GM12892 (cell line): ENCODE results near the gene ATP10A.

Experiments
- DNase-seq: peaks from one replicate; pipeline ENCODE4 v3.0.0; 2011; ENCODE audit not compliant: insufficient read length
- FAIRE-seq: peaks from 2 replicates; lab custom pipeline; 2011; peaks lifted over from hg19 to GRCh38; lab: Jason Lieb, UNC
- POLR2A ChIP-seq: IDR thresholded peaks from 2 replicates; pipeline ENCODE4 v1.6.1; 2011; ENCODE audit warnings: low read depth, low read length, control low read depth
- POLR2AphosphoS5 ChIP-seq: IDR thresholded peaks from 2 replicates; pipeline ENCODE4 v1.6.1; 2011; ENCODE audit warnings: low read depth, low read length, control low read depth
- TAF1 ChIP-seq: IDR thresholded peaks from 2 replicates; pipeline ENCODE4 v1.6.1; 2011; ENCODE audit warnings: low read depth, mild to moderate bottlenecking, control low read depth, low read length, borderline replicate concordance

Gene ATP10A

DNA sequence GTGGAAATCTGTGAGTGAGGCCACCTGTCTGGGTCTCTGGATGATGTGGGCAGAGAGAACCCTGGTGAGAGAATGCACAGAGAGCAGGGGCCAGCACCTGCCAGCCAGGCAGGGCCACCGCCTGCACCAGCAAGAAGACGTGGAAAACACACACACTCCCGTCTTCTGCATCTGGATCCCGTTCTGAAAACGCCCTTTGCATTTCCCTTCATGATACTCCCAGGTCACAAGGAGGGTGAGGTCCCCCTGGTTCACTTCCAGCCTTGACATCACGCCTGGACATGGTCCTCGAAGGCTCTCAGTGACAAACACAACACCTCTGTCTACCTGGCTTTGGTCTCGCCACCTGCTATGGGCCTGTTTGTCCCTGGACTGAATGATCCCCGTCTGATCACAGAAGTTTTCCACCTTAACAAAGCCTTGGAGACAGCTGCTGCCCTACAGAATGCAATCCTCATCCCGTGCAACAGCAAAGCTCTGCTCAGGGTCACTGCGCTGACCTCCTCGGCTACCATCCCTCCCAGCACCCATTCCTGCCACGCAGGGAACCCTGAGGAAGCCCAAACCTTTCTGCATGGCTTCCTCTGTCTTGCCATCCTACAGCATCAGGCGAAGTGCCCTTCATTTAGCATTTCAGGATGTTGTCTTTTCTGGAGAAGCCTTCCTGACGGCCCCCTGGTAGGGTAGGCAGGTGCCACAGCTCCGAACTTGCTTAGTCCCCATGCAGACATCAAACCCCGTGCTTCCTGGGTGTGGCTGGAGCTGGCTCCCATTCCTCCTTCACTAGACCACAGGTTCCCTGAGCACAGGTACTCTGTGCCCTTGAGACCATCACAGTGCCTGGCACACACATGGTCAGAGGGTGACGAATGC is 122.5 kb downstream of the ATP10A start:
- TF ChIP-seq POLR2A: no peak
- TF ChIP-seq TAF1: no peak
- TF ChIP-seq POLR2AphosphoS5: no peak
- FAIRE-seq: no peak
- DNase-seq: no peak

DNA sequence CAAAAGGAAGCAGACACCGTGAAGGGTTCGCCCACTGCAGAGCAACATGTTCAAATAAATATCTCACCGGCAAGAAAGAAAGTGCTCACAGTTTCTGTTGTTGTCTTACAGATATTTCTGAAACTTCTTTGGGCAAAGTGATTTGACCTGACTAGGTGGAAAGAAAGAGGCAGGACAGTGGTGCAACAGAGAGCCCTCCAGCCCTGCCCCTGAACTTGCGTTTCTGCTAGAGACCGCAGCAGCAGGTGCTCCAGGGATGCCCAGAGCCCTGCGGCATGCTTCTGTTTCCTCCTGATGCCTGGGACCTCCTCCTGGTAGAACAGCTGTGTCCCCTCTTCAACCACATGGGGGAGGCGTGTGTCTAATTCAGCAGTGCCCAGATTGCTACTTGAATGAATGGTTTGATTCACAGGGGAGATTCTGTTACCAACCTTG is 123.4 kb downstream of the ATP10A start:
- TF ChIP-seq TAF1 (no peak), POLR2AphosphoS5 (no peak), POLR2A (no peak)
- FAIRE-seq: no peak
- DNase-seq: no peak

- DNase-seq (no peak), FAIRE-seq (no peak)
- TF ChIP-seq TAF1 (no peak), POLR2AphosphoS5 (no peak), POLR2A (no peak)
Observed at GRCh38 chr15:25738171-25738965, 124.8 kb downstream of the ATP10A start.

DNA sequence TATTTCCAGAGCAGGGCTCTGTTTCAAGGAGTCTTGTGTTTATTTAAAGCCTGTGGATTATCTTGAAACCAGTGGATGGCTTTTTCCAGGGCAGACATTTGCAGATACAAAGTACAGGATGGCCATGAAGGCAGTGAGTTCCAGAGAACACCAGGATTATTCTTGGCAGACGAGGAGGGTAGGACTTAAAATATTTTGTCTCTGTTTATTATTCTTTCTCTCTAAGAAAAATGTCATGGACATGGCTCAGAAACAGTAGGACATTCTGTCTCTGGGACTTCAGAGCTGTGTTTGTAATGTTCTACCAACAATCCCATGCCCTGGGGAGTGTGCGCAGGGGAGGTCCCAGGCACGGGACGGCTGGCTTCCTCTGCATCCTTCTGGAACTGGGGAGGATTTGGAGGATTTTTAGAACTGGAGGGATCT is 125.9 kb downstream of the ATP10A start:
- FAIRE-seq (no peak), DNase-seq (no peak)
- TF ChIP-seq POLR2AphosphoS5 (no peak), TAF1 (no peak), POLR2A (no peak)

GRCh38 chr15:25736461-25736860 is 126.7 kb downstream of the ATP10A start:
- TF ChIP-seq TAF1: no peak
- TF ChIP-seq POLR2AphosphoS5: no peak
- no peak for TF ChIP-seq POLR2A
- FAIRE-seq (no peak), DNase-seq (no peak)

- TF ChIP-seq TAF1 (no peak), POLR2AphosphoS5 (no peak), POLR2A (no peak)
- FAIRE-seq: no peak
- no peak for DNase-seq
Observed at GRCh38 chr15:25735550-25736384, 127.4 kb downstream of the ATP10A start.

DNA sequence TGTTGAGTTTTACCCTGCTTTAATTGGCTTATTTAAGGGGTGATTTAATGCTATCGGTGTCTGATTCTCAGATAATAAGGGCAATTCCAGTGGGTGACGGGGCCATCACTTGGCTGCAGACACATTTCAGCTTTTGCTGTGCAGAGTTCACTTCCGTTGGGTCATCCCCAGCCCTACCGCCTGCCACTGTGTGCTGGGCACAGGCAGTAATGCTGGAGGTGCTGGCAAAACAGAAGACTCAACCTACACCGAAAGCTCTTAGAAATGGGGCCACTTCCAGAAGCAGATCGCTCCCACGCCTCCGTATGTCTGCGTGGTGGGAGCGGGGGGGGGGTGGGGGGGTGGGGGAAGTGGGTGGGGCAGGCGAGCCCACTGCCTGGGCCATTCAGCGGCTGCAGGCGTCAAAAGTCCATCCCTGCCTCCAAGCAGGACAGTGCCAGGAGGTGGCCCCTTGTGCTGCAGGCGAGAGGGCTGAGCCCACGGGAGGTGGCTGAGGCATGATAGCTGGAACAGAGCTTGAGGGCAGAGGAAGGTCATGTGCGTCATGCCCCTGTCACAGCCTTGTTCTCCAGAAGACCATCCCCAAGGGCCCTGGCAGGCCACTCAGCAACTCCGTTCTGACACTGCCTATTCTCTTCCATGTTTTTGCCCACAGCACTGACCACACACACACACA is 128.3 kb downstream of the ATP10A start:
- TF ChIP-seq POLR2A: no peak
- TF ChIP-seq POLR2AphosphoS5: no peak
- TF ChIP-seq TAF1: no peak
- FAIRE-seq: no peak
- DNase-seq: no peak

- TF ChIP-seq POLR2A (no peak), TAF1 (no peak), POLR2AphosphoS5 (no peak)
- FAIRE-seq: no peak
- no peak for DNase-seq
Observed at GRCh38 chr15:25733856-25734679, 129.1 kb downstream of the ATP10A start.

DNA sequence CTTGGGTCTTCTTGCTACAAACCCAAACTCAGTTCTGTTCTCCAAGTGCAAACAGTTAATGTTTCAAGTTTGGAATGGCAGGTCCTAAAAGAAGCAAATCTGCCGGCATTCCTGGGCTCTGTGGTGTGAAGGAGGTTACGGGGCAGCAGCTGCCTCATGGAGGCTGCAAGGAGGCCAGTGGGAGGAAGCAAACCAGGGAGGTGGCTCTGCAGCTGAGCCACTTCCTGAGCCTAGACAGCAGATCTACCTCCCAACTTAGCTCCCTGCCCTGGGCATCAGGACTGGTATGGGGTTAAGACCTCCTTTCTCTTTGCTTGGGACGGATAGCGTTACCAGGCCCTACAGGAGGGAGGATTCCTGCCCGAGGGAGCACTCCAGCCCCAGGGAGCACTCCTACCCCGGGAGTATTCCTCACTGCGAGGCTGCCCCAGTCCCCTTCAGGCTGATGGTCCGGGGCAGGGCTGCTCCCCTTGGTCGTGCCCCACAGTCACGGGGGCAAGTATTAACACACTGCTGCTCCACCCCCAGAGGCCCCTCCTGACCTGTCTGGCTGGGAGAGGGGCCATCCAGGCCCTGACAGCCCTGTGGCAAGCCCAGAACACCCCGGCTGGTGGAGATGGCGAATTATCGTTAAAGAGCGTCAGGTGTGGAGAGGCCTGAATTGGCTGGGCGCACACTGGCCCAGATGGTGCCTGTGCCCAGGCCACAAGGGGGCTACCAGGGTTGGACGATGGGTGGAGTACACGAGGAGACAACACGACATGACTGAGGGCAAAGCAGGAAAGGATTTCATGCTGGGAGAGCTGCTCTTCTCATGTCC is 129.9 kb downstream of the ATP10A start:
- no peak for DNase-seq
- TF ChIP-seq POLR2A: no peak
- no peak for FAIRE-seq
